GM10266 (cell line): ENCODE measurements around the gene SH3D21.

Experiments used
- DNase-seq: peaks from one replicate; pipeline ENCODE4 v3.0.0; 2012; ENCODE audit errors: extremely low spot score
- CTCF ChIP-seq: IDR thresholded peaks from 2 replicates; pipeline ENCODE4 v1.5.1; 2012; ENCODE audit warnings: mild to moderate bottlenecking, low read depth; ENCODE audit not compliant: control insufficient read depth, insufficient read depth; ENCODE audit errors: missing control alignments

The SH3D21 gene

DNA sequence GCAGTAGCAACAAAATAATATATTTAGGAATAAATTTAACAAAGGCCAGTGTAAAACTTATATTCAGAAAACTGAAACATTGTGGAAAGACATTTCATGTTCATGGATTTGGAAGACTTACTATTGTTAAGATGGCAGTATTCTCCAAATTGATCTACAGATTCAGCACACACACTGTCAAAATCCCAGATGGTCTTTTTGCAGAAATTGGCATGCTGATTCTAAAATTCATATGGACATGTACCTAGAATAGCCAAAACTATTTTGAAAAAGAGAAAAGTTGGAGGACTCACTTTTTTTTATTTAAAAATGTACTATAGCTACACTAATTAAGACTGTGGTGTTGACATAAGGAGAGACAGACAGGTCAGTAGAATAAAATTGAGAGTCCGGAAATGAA lies 32.0 kb upstream of the SH3D21 start:
- no peak for DNase-seq

DNA sequence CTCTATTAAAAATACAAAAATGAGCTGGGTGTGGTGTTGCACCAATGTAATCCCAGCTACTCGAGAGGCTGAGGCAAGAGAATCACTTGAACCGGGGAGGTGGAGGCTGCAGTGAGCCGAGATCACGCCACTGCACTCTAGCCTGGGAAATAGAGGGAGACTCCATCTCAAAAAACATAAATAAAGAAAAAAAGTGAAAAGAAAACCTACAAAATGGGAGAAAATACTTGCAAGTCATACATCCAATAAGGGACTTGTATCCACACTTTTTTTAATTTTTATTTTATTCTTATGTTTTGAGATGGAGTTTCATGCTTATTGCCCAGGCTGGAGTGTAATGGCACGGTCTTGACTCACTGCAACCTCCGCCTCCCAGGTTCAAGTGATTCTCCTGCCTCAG lies 29.5 kb upstream of the SH3D21 start:
- no peak for DNase-seq

More for the DNA sequence above, 32.0 kb upstream of the SH3D21 start:
- TF ChIP-seq CTCF = no peak

DNA sequence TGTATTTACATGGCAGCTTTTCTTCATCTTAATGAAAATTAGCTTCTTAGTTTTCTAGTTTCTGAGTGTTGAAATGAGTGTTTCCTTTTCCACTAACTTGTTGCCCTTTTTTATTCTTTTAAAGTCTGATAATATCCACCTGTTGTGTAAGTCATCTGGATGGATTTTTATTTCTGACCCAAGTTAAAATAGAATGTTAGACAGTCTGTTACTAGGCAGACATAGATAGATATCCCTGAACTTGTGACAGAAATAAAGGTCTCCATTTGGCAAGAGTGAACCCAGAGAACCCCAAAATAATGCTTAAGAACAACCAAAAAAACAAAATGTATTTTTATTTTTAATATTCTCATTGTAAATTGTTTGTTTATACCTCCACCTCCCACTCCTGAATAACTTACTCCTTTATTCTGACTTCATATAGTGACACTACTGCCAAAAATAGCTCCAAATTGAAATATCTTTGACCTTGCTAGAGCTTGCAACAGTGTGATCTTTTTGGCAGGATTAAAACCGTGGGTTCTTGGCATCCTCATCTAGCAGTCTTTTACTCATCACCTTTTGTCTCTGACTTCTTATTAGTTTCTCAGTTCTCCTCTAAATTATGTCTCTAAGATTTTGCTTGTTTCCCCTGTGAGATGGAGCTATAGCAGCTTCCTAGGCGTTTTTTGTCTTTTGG lies 26.9 kb upstream of the SH3D21 start:
- DNase-seq = no peak
- no peak for TF ChIP-seq CTCF

More for the DNA sequence above, 29.5 kb upstream of the SH3D21 start:
- no peak for TF ChIP-seq CTCF

GRCh38 chr1:36279789-36280296 lies 26.3 kb upstream of the SH3D21 start:
- no peak for TF ChIP-seq CTCF
- DNase-seq = no peak

GRCh38 chr1:36284061-36284460 lies 22.1 kb upstream of the SH3D21 start:
- no peak for DNase-seq
- no peak for TF ChIP-seq CTCF

DNA sequence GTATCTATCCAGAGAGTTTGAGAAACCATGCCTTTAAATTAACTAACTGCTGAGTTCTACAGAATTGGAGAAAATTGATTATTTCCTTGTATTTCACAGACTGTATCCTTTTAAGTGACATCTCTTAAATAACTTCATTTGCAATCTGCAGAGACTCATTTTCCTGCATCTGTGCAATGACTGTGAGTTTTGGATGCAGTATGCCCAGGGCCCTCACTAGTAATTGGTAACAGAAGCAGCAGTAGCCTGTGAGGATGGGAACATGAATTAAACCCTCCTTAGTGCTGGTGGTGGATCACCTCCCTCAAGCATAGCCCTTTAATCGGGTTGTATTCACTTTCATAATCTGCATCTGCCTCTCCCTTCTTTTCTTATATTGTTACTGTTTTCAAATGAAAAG lies 21.7 kb upstream of the SH3D21 start:
- DNase-seq = no peak
- TF ChIP-seq CTCF = no peak

DNA sequence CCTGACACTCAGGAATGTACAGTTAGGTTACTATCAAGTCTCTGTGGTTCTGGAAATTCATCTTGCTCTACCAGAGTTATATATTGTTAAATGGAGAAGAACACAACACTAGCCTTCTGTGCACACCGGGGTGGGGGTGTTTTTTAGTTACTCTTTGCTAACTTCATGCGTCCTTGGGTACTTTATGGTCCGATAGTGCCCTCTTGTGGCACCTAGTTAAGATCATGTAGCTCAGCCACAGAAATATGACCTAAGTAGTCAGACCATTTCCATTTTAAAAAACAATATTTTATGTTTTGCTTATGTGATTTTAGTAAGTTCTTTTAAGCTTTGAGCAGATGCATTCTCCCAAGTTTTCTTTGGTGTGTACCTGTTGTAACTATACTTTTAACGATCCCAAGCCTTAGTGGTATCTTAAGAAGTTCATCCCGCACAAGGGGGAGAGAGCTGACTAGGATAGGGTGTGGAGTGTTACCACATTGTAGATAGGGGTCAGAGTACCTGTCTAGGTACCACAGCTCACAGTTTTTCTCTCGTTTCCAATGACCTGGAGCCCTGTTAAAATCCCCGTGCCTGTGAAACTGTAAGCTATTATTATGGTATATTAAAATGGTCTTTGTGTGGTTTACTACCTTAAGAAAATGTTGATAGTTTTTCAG lies 20.6 kb upstream of the SH3D21 start:
- peak; percentile 65 for DNase-seq
- peak; percentile 56 for TF ChIP-seq CTCF
